Loucy (cell line): ENCODE results near the gene SLAMF1.

Experiments
- CTCF ChIP-seq: fragments of 200-600 bp; sonication (generic); conservative IDR thresholded peaks from 2 replicates; pipeline ENCODE4 v1.5.1; 2014; ENCODE audit warnings: mild to moderate bottlenecking, antibody characterized with exemption, low read length
- EZH2phosphoT487 ChIP-seq: fragments of 200-600 bp; IDR thresholded peaks from 2 replicates; pipeline ENCODE4 v1.6.1; 2018; ENCODE audit warnings: antibody characterized with exemption, mild to moderate bottlenecking, moderate library complexity, borderline replicate concordance

- TF ChIP-seq CTCF (no peak), EZH2phosphoT487 (no peak)
Observed at GRCh38 chr1:160634543-160635491, 12.0 kb downstream of the SLAMF1 start.
